GM19238 (cell line): ENCODE measurements around the gene IFI16.
"Not testable (repeated sequence)": the region's sequence is repeated elsewhere in the genome, so short reads cannot be mapped to it uniquely, and the experiment has no call there.

ENCODE experiments used
- DNase-seq: peaks from one replicate; pipeline ENCODE4 v3.0.0; 2011; ENCODE audit warnings: low spot score; ENCODE audit not compliant: insufficient read length

Gene IFI16

GRCh38 chr1:159007726-159008125, 2.0 kb upstream of the IFI16 start:
- no peak for DNase-seq

- no peak for DNase-seq
Observed at GRCh38 chr1:159008744-159009188, 941 bp upstream of the IFI16 start.

- DNase-seq: no peak
Observed at GRCh38 chr1:159009287-159009686, 420 bp upstream of the IFI16 start.

- no peak for DNase-seq
Observed at GRCh38 chr1:159010391-159010790, 684 bp downstream of the IFI16 start.

GRCh38 chr1:159011001-159011400, 1.3 kb downstream of the IFI16 start:
- not testable (repeated sequence) for DNase-seq

GRCh38 chr1:159011751-159012150, 2.0 kb downstream of the IFI16 start:
- no peak for DNase-seq

GRCh38 chr1:159012495-159012894, 2.8 kb downstream of the IFI16 start:
- DNase-seq: no peak

- DNase-seq: no peak
Observed at GRCh38 chr1:159014003-159014571, 4.4 kb downstream of the IFI16 start.

GRCh38 chr1:159014851-159015250, 5.1 kb downstream of the IFI16 start:
- DNase-seq: no peak

GRCh38 chr1:159015440-159015909, 5.8 kb downstream of the IFI16 start:
- DNase-seq: no peak

GRCh38 chr1:159023723-159024122, 14.0 kb downstream of the IFI16 start:
- DNase-seq: no peak

- DNase-seq: no peak
Observed at GRCh38 chr1:159025043-159025442, 15.3 kb downstream of the IFI16 start.

GRCh38 chr1:159026841-159027240, 17.1 kb downstream of the IFI16 start:
- DNase-seq: not testable (repeated sequence)

- DNase-seq: no peak
Observed at GRCh38 chr1:159030311-159030710, 20.6 kb downstream of the IFI16 start.

GRCh38 chr1:159030877-159031447, 21.3 kb downstream of the IFI16 start:
- no peak for DNase-seq

GRCh38 chr1:159040206-159040605, 30.5 kb downstream of the IFI16 start:
- no peak for DNase-seq

- DNase-seq: no peak
Observed at GRCh38 chr1:159040893-159041724, 31.4 kb downstream of the IFI16 start.

- DNase-seq: not testable (repeated sequence)
Observed at GRCh38 chr1:159046486-159046885, 36.8 kb downstream of the IFI16 start.

- DNase-seq: no peak
Observed at GRCh38 chr1:159051436-159051835, 41.7 kb downstream of the IFI16 start.

- no peak for DNase-seq
Observed at GRCh38 chr1:159054427-159054826, 44.7 kb downstream of the IFI16 start.

GRCh38 chr1:159055181-159055641, 45.5 kb downstream of the IFI16 start:
- DNase-seq: no peak

GRCh38 chr1:159056069-159056698, 46.5 kb downstream of the IFI16 start:
- no peak for DNase-seq
